Central memory CD8-positive, alpha-beta T cell (primary cell): ENCODE measurements around the gene UBE2K.

ENCODE experiments used
- ATAC-seq: fragments of 150-1000 bp; cut with Tn5 transposase; replicated peaks from 2 replicates; pipeline ENCODE4 v1.10.0; 2022; ENCODE audit warnings: mild to moderate bottlenecking, moderate FRiP score, moderate number of reproducible peaks; ENCODE audit not compliant: poor library complexity, severe bottlenecking; ENCODE audit errors: extremely low read depth
- DNase-seq, 2 donors: peaks; one replicate each; pipeline ENCODE4 v3.0.0; 2021; ENCODE audit warnings: low spot score in 2 of 2
- H3K27ac Mint-ChIP-seq: one replicate; pipeline ENCODE4 v1.8.0; 2022; ENCODE audit warnings: low read depth, mild to moderate bottlenecking, moderate library complexity, mixed read lengths
- H3K27me3 Mint-ChIP-seq: one replicate; pipeline ENCODE4 v1.8.0; 2022; ENCODE audit warnings: mixed read lengths
- H3K36me3 Mint-ChIP-seq: one replicate; pipeline ENCODE4 v1.8.0; 2022; ENCODE audit warnings: mild to moderate bottlenecking, moderate library complexity, mixed read lengths; ENCODE audit not compliant: insufficient read depth
- H3K4me1 Mint-ChIP-seq: one replicate; pipeline ENCODE4 v1.8.0; 2022; ENCODE audit warnings: mixed read lengths
- H3K4me3 Mint-ChIP-seq: one replicate; pipeline ENCODE4 v1.8.0; 2022; ENCODE audit warnings: mild to moderate bottlenecking, moderate library complexity, mixed read lengths
- H3K9me3 Mint-ChIP-seq: one replicate; pipeline ENCODE4 v1.8.0; 2022; ENCODE audit warnings: mixed read lengths

Gene UBE2K

DNA sequence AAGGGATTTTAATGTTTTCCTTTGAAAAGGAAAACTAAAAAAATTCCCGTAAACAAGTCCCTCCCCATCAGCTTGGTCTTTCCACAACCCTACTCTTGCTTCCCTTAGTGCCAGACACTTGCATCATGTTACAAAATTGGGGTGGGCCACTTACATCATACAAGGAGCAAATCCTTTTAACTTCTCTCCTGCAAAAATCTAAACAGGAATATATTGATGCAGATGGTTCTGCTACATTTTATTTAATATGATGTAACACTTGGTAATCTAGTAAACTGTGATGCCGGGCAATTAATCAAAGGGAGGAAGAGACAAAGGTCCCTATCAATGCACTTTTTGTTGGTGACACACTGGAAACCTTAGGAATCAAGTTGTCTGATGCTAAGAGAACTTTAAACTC is 125.3 kb downstream of the UBE2K start:
- no peaks in the 10 kb centered on the region for H3K9me3 Mint-ChIP-seq
- ATAC-seq (no peak), DNase-seq (no peak)
- H3K4me1 Mint-ChIP-seq: no peaks in the 10 kb centered on the region
- H3K36me3 Mint-ChIP-seq: peaks cover 31% of the 10 kb centered on the region
- no peak overlapping the region for H3K27ac Mint-ChIP-seq
- no peaks in the 10 kb centered on the region for H3K27me3 Mint-ChIP-seq
- no peak overlapping the region for H3K4me3 Mint-ChIP-seq

DNA sequence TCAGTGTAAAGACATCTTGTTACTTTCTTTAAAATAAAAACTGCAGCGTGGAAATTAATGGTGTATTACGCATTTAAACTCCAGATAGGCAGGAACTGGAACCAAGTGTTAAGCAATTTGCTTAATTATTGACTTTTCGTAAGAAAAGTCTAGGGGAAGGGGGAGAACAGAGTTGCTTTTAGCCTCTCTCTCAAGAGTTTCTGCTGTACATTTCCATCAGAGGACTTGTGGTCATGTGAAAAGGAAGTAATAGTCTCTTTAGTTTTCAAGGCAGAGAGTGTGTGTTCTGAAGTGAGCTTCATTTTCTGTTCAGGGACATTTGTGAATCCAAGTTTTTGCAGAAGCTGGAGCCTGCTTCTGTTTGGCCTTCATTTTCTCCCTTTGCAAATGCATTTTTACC is 127.2 kb downstream of the UBE2K start:
- DNase-seq (no peak), ATAC-seq (no peak)
- Mint-ChIP-seq H3K36me3 (peaks cover 41% of the 10 kb centered on the region), H3K27ac (no peak overlapping the region), H3K4me3 (no peak overlapping the region), H3K9me3 (no peaks in the 10 kb centered on the region), H3K4me1 (no peaks in the 10 kb centered on the region), H3K27me3 (no peaks in the 10 kb centered on the region)

GRCh38 chr4:39825741-39826231 is 127.8 kb downstream of the UBE2K start:
- H3K4me1 Mint-ChIP-seq: no peaks in the 10 kb centered on the region
- H3K9me3 Mint-ChIP-seq: no peaks in the 10 kb centered on the region
- H3K4me3 Mint-ChIP-seq: no peak overlapping the region
- no peaks in the 10 kb centered on the region for H3K27me3 Mint-ChIP-seq
- H3K36me3 Mint-ChIP-seq: peaks cover 41% of the 10 kb centered on the region
- ATAC-seq (no peak), DNase-seq (no peak)
- no peak overlapping the region for H3K27ac Mint-ChIP-seq
